Measurements from ENCODE around the gene OR8D2. TPM values are rescaled to one million over a fixed set of nuclear protein-coding genes. Genes with fewer than 3 reads are reported as not detected.

OR8D2 gene
- polyA plus RNA-seq, 2 of the 4 experiments (the other 2 are of a cell fraction): not detected

- TF ChIP-seq PHF8 (IDR thresholded peaks at IDR 0.05; ENCODE audit: borderline replicate concordance, low read depth) (no peak), HOXB13 (CRISPR knock-in tag; IDR thresholded peaks at IDR 0.05; ENCODE audit: low read depth) (no peak), KDM1A (IDR thresholded peaks at IDR 0.05; ENCODE audit: low read depth) (no peak), FOSB (CRISPR knock-in tag; IDR thresholded peaks at IDR 0.05) (no peak), ZNF302 (CRISPR knock-in tag; IDR thresholded peaks at IDR 0.05) (no peak), ELK1 (IDR thresholded peaks at IDR 0.05; ENCODE audit: low read depth, low read length) (no peak), CHD2 (IDR thresholded peaks at IDR 0.05; ENCODE audit: low read length, partially characterized antibody) (no peak), FOSL2 (IDR thresholded peaks at IDR 0.05) (no peak), FOSL2 (CRISPR knock-in tag; IDR thresholded peaks at IDR 0.05) (no peak), PBX3 (IDR thresholded peaks at IDR 0.05) (no peak), KDM5A (IDR thresholded peaks at IDR 0.05) (no peak), RNF2 (IDR thresholded peaks at IDR 0.05; ENCODE audit: borderline replicate concordance, low read depth) (no peak), CBX8 (IDR thresholded peaks at IDR 0.05) (no peak), HEYL (CRISPR knock-in tag; IDR thresholded peaks at IDR 0.05) (no peak)
- H3K4me3 ChIP-seq: no peak overlapping the region
- DNase-seq (ENCODE audit: low read depth in 1 of 2, low spot score in 1 of 2) (no peak), FAIRE-seq (no peak), ATAC-seq (no peak)
- ChIA-PET POLR2A (no interaction called here), CTCF (no interaction called here)
- no peaks in the 10 kb centered on the region for H3K9me3 ChIP-seq
- H3K4me2 ChIP-seq: no peak overlapping the region
- no peaks in the 10 kb centered on the region for H3K4me1 ChIP-seq
- H3K27ac ChIP-seq: no peak overlapping the region
Measured at GRCh38 chr11:124296016-124296415, 24.0 kb downstream of the OR8D2 start.

GRCh38 chr11:124294687-124295086 is 25.3 kb downstream of the OR8D2 start:
- ATAC-seq: no peak
- Histone ChIP-seq H3K9me3 (no peaks in the 10 kb centered on the region), H3K27ac (no peak overlapping the region), H3K4me1 (no peaks in the 10 kb centered on the region), H3K4me2 (no peak overlapping the region), H3K4me3 (no peak overlapping the region)
- CTCF ChIA-PET: no interaction called here
- TF ChIP-seq CBX2 (IDR thresholded peaks at IDR 0.05; ENCODE audit: borderline replicate concordance, low read depth) (no peak), RNF2 (IDR thresholded peaks at IDR 0.05; ENCODE audit: borderline replicate concordance, low read depth) (no peak), HOXB13 (CRISPR knock-in tag; IDR thresholded peaks at IDR 0.05; ENCODE audit: low read depth) (no peak), EHF (CRISPR knock-in tag; IDR thresholded peaks at IDR 0.05) (no peak), FOXS1 (CRISPR knock-in tag; IDR thresholded peaks at IDR 0.05) (no peak), HMGXB4 (CRISPR knock-in tag; IDR thresholded peaks at IDR 0.05; ENCODE audit: borderline replicate concordance) (no peak), JUNB (IDR thresholded peaks at IDR 0.05) (no peak)
- 5% methylated on average over 1 of the region's 1 CpG for WGBS (ENCODE audit: missing lambda C conversion rate)
- POLR2A ChIA-PET: no interaction called here
- DNase-seq (ENCODE audit: low read depth in 1 of 2, low spot score in 1 of 2): no peak
- FAIRE-seq: no peak

- Histone ChIP-seq H3K4me3 (no peak overlapping the region), H3K4me2 (no peak overlapping the region), H3K27ac (no peak overlapping the region), H3K4me1 (no peaks in the 10 kb centered on the region), H3K9me3 (no peaks in the 10 kb centered on the region)
- ATAC-seq: no peak
- CTCF ChIA-PET: no interaction called here
- TF ChIP-seq ZC3H11A (IDR thresholded peaks at IDR 0.05) (no peak), JUNB (IDR thresholded peaks at IDR 0.05) (no peak), MAX (IDR thresholded peaks at IDR 0.05) (no peak)
- POLR2A ChIA-PET: no interaction called here
- WGBS (ENCODE audit: missing lambda C conversion rate): 24% methylated on average over 3 of the region's 3 CpGs
- no peak for FAIRE-seq
- no peak for DNase-seq (ENCODE audit: low read depth in 1 of 2, low spot score in 1 of 2)
Measured at GRCh38 chr11:124285610-124286344, 34.2 kb downstream of the OR8D2 start.

Measured in A549 (cell line).